ENCODE measurements around the gene MX2.

- TF ChIP-seq EZH2 (IDR thresholded peaks at IDR 0.05; ENCODE audit: borderline replicate concordance, insufficient read depth, low read depth, low read length, poor library complexity, severe bottlenecking), result no peak
- TF ChIP-seq, protein P1, sequence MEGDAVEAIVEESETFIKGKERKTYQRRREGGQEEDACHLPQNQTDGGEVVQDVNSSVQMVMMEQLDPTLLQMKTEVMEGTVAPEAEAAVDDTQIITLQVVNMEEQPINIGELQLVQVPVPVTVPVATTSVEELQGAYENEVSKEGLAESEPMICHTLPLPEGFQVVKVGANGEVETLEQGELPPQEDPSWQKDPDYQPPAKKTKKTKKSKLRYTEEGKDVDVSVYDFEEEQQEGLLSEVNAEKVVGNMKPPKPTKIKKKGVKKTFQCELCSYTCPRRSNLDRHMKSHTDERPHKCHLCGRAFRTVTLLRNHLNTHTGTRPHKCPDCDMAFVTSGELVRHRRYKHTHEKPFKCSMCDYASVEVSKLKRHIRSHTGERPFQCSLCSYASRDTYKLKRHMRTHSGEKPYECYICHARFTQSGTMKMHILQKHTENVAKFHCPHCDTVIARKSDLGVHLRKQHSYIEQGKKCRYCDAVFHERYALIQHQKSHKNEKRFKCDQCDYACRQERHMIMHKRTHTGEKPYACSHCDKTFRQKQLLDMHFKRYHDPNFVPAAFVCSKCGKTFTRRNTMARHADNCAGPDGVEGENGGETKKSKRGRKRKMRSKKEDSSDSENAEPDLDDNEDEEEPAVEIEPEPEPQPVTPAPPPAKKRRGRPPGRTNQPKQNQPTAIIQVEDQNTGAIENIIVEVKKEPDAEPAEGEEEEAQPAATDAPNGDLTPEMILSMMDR (IDR thresholded peaks at IDR 0.05), result no peak
Measured at GRCh38 chr21:41453761-41454160, 91.9 kb downstream of the MX2 start.

Measured in B cell (primary cell).